SK-N-SH treated with all-trans-retinoic acid at 6 μM for 48 hours (cell line): ENCODE results near the gene SLC30A9.

Source experiments
- ATAC-seq: fragments of 200-7000 bp; cut with Tn5 transposase; 3 replicates; pipeline ENCODE4 v1.9.1; 2020; ENCODE audit warnings: mild to moderate bottlenecking, moderate library complexity
- ARNTL ChIP-seq: fragments of 450-650 bp; formaldehyde crosslinking; IDR thresholded peaks from 2 replicates; pipeline ENCODE4 v1.5.0; 2020; ENCODE audit warnings: low read depth, mild to moderate bottlenecking, moderate library complexity, borderline replicate concordance
- BACH2 ChIP-seq: fragments of 250-450 bp; sonication (Bioruptor Pico); IDR thresholded peaks from 2 replicates; pipeline ENCODE4 v1.9.0; 2021; ENCODE audit warnings: mild to moderate bottlenecking, borderline replicate concordance
- CREB5 ChIP-seq: fragments of 250-450 bp; sonication (Bioruptor Pico); IDR thresholded peaks from 2 replicates; pipeline ENCODE4 v1.5.1; 2020; ENCODE audit warnings: low read depth, mild to moderate bottlenecking, moderate library complexity
- CSDC2 ChIP-seq: fragments of 250-450 bp; sonication (Bioruptor Pico); IDR thresholded peaks from 2 replicates; pipeline ENCODE4 v1.5.0; 2020; ENCODE audit warnings: mild to moderate bottlenecking, moderate library complexity
- CSRNP3 ChIP-seq: fragments of 250-450 bp; sonication (Bioruptor Pico); IDR thresholded peaks from 2 replicates; pipeline ENCODE4 v1.5.1; 2021; ENCODE audit warnings: mild to moderate bottlenecking, moderate library complexity
- ESRRG ChIP-seq: fragments of 250-450 bp; sonication (Bioruptor Pico); IDR thresholded peaks from 2 replicates; pipeline ENCODE4 v1.6.1; 2021; ENCODE audit warnings: mild to moderate bottlenecking
- GLIS3 ChIP-seq: fragments of 250-450 bp; sonication (Bioruptor Pico); IDR thresholded peaks from 2 replicates; pipeline ENCODE4 v1.5.0; 2020; ENCODE audit warnings: mild to moderate bottlenecking, moderate library complexity
- OSR1 ChIP-seq: fragments of 250-450 bp; sonication (Bioruptor Pico); IDR thresholded peaks from 2 replicates; pipeline ENCODE4 v1.8.0; 2022; ENCODE audit warnings: moderate library complexity, mild to moderate bottlenecking, inconsistent platforms
- PATZ1 ChIP-seq: fragments of 250-450 bp; sonication (Bioruptor Pico); IDR thresholded peaks from 2 replicates; pipeline ENCODE4 v1.8.0; 2020; ENCODE audit warnings: mild to moderate bottlenecking, moderate library complexity, borderline replicate concordance
- POU6F1 ChIP-seq: fragments of 250-450 bp; sonication (Bioruptor Pico); IDR thresholded peaks from 2 replicates; pipeline ENCODE4 v1.8.0; 2021; ENCODE audit warnings: low read depth, mild to moderate bottlenecking, moderate library complexity, borderline replicate concordance
- PPARA ChIP-seq: fragments of 250-450 bp; sonication (Bioruptor Pico); IDR thresholded peaks from 2 replicates; pipeline ENCODE4 v1.5.0; 2020; ENCODE audit warnings: mild to moderate bottlenecking, borderline replicate concordance
- RARB ChIP-seq: fragments of 250-450 bp; sonication (Bioruptor Pico); IDR thresholded peaks from 2 replicates; pipeline ENCODE4 v1.8.0; 2021; ENCODE audit warnings: mild to moderate bottlenecking, moderate library complexity
- SNAI2 ChIP-seq: fragments of 250-450 bp; sonication (Bioruptor Pico); IDR thresholded peaks from 2 replicates; pipeline ENCODE4 v1.5.0; 2020; ENCODE audit warnings: mild to moderate bottlenecking, moderate library complexity
- TCF4 ChIP-seq: fragments of 250-450 bp; sonication (Bioruptor Pico); IDR thresholded peaks from 2 replicates; pipeline ENCODE4 v1.8.0; 2021; ENCODE audit warnings: mild to moderate bottlenecking, moderate library complexity, borderline replicate concordance
- TOX ChIP-seq: fragments of 250-450 bp; sonication (Bioruptor Pico); IDR thresholded peaks from 2 replicates; pipeline ENCODE4 v1.8.0; 2021; ENCODE audit warnings: mild to moderate bottlenecking, moderate library complexity, borderline replicate concordance
- TSHZ2 ChIP-seq: fragments of 250-450 bp; sonication (Bioruptor Pico); IDR thresholded peaks from 2 replicates; pipeline ENCODE4 v1.5.0; 2020; ENCODE audit warnings: mild to moderate bottlenecking, moderate library complexity
- ZC3H10 ChIP-seq: fragments of 250-450 bp; sonication (Bioruptor Pico); IDR thresholded peaks from 2 replicates; pipeline ENCODE4 v1.5.1; 2021; ENCODE audit warnings: mild to moderate bottlenecking, moderate library complexity
- ZFP3 ChIP-seq: fragments of 250-450 bp; sonication (Bioruptor Pico); IDR thresholded peaks from 2 replicates; pipeline ENCODE4 v1.5.0; 2020; ENCODE audit warnings: mild to moderate bottlenecking, moderate library complexity
- ZFP30 ChIP-seq: fragments of 450-650 bp; formaldehyde crosslinking; IDR thresholded peaks from 2 replicates; pipeline ENCODE4 v1.5.0; 2022; ENCODE audit warnings: mild to moderate bottlenecking, moderate library complexity
- ZNF565 ChIP-seq: fragments of 450-650 bp; formaldehyde crosslinking; conservative IDR thresholded peaks from 2 replicates; pipeline ENCODE4 v1.5.0; 2020; ENCODE audit warnings: low read depth, mild to moderate bottlenecking, moderate library complexity
- ZNF70 ChIP-seq: fragments of 450-650 bp; formaldehyde crosslinking; IDR thresholded peaks from 2 replicates; pipeline ENCODE4 v1.5.0; 2020; ENCODE audit warnings: mild to moderate bottlenecking, moderate library complexity
- ZNF8 ChIP-seq: fragments of 450-650 bp; formaldehyde crosslinking; IDR thresholded peaks from 2 replicates; pipeline ENCODE4 v1.5.0; 2020; ENCODE audit warnings: mild to moderate bottlenecking, moderate library complexity

Gene SLC30A9

GRCh38 chr4:42067264-42067663 is 76.9 kb downstream of the SLC30A9 start:
- no peak for ATAC-seq
- TF ChIP-seq GLIS3: no peak
- no peak for TF ChIP-seq TCF4
- TF ChIP-seq CREB5: no peak
- TF ChIP-seq ZNF565 (CRISPR knock-in tag): no peak
- TF ChIP-seq ZFP30 (CRISPR knock-in tag): no peak
- TF ChIP-seq POU6F1 (CRISPR knock-in tag): no peak
- TF ChIP-seq PPARA (CRISPR knock-in tag): no peak
- no peak for TF ChIP-seq ZFP3 (CRISPR knock-in tag)
- no peak for TF ChIP-seq CSRNP3 (CRISPR knock-in tag)

- TF ChIP-seq BACH2 (CRISPR knock-in tag): no peak
- TF ChIP-seq ARNTL (CRISPR knock-in tag): no peak
- no peak for TF ChIP-seq ZNF70 (CRISPR knock-in tag)
- no peak for TF ChIP-seq SNAI2 (CRISPR knock-in tag)
- no peak for TF ChIP-seq TOX (CRISPR knock-in tag)
- TF ChIP-seq ZNF8: no peak
- TF ChIP-seq POU6F1 (CRISPR knock-in tag): no peak
- no peak for TF ChIP-seq GLIS3
- no peak for TF ChIP-seq CSRNP3 (CRISPR knock-in tag)
- TF ChIP-seq RARB (CRISPR knock-in tag): no peak
- no peak for TF ChIP-seq ESRRG
- no peak for ATAC-seq
Measured at GRCh38 chr4:42070463-42070862, 80.1 kb downstream of the SLC30A9 start.

- ATAC-seq: no peak
- TF ChIP-seq ZNF565 (CRISPR knock-in tag) (no peak), CSDC2 (CRISPR knock-in tag) (no peak), OSR1 (no peak), CREB5 (no peak), ZNF70 (CRISPR knock-in tag) (no peak), PPARA (CRISPR knock-in tag) (no peak), GLIS3 (no peak), PATZ1 (no peak), SNAI2 (CRISPR knock-in tag) (no peak), RARB (CRISPR knock-in tag) (no peak), TSHZ2 (no peak), POU6F1 (CRISPR knock-in tag) (no peak), TOX (CRISPR knock-in tag) (no peak), BACH2 (CRISPR knock-in tag) (no peak), ZC3H10 (CRISPR knock-in tag) (no peak)
Measured at GRCh38 chr4:42074294-42074693, 84.0 kb downstream of the SLC30A9 start.
